HT-29 (cell line): ENCODE measurements around the gene KCNQ1. TPM values are rescaled to one million over a fixed set of nuclear protein-coding genes. Genes with fewer than 3 reads are reported as not detected.

Source experiments
- DNase-seq: peaks from one replicate; pipeline ENCODE4 v3.0.0-alpha.2; 2015; ENCODE audit warnings: low spot score
- total RNA-seq: library from RNA; depleted of rRNA; stranded (reverse); fragments of >200 nt; shearing (Covaris generic); gene quantifications from 2 replicates; pipeline ENCODE4 v1.2.3, GENCODE V29; 2014

Gene KCNQ1
- total RNA-seq, 1 experiment from 2014 or later = 9.9 TPM

GRCh38 chr11:2759228-2760195 is 314.7 kb downstream of the KCNQ1 start:
- DNase-seq = no peak

GRCh38 chr11:2760196-2760871 is 315.5 kb downstream of the KCNQ1 start:
- no peak for DNase-seq

DNA sequence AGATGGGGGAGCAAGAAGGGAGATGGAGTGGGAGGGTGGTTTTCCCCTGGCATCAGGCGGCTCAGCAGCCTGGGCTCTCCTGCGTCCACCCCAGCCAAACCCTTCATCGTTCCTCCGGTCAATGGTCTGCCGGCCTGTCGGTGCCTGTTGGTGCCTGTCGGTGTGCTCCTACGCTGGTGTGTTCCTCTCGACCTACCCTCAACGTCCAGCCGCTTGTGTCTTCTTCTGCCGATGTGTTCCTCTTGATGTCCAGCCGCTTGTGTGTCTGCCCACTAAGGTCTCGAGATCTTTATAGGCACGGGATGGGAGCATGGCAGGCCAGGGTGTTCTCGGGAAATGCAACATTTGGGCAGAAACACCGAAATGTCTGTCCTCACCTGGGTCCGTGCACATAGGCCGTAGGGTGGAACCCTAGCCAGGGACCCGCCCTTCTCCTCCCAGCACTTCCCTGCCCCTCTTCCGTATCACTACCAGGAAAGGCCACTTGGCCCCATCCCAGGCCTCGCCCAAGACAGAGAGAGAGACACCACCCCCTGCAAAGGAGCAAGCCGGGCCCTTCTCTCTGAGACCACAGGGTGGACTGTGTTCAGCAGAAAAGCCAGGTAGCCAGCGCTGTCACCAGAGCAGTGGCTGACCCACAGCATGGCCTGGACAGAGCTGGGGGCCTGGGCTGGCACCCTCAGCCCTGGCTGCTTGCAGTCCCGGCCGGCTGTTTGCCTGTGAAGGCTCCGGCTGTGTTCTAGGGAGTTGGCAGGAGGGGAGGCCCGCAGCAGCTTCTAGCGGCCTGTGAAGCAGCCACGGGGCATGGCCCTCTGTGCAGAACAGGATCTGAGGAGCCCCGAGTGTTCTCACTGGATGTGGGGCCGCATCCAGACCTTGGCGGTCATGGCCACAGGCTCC is 316.6 kb downstream of the KCNQ1 start:
- DNase-seq = no peak

DNA sequence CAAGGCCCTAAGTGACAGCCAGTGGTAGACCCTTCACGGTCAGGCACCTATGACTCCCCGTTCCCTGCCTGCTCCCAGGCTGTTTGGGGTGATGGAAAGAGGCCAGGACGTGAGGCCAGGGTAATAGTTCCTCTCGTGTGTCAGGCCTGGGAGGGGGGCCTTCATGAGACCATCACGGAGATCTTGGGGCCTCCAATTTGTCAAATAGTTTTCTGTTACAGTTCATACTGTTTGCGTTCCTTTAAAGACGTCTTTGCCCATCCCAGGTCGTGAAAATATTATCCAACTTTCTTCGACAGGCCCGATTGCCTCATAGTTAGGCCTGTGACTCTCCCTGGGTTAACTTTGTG is 317.2 kb downstream of the KCNQ1 start:
- DNase-seq = no peak

GRCh38 chr11:2762451-2762850 is 317.6 kb downstream of the KCNQ1 start:
- no peak for DNase-seq

DNA sequence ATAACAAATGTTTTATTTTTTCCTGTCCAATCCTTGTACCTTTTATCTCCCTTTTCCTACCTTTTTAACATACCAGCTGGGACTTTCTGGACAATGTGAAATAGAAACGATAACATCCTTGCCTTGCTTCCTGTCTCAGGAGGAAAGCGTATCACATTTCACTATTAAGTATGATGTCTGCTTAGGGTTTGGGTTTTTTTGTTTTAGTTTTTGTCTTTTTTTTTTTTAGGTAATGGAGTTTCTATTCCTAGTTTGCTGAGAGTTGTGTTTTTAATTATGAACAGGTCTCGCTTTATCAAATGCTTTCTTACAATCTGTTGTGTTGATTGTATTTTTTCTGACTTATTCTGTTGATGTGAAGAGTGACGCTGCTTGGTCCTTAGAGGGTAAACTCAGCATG is 319.2 kb downstream of the KCNQ1 start:
- no peak for DNase-seq

DNA sequence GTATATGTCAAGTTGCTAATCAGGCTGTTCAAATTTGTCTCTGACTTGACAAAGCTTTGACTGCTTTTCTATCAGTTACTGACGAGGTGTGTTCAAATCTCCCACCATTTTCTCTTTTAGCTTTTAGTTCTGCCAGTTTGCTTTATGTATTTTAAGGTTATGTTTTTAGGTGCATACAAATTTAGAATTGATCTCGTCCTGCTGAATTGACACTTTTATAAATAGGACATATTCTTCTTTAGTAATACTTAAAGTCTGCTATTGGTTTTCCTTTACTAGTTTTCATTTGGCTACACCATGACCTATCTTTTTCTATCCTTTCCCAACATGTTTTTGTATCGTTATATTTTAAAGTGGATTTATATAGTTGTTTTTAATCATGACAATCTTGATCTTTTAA is 320.7 kb downstream of the KCNQ1 start:
- no peak for DNase-seq

- no peak for DNase-seq
Measured at GRCh38 chr11:2766166-2766565, 321.4 kb downstream of the KCNQ1 start.

DNA sequence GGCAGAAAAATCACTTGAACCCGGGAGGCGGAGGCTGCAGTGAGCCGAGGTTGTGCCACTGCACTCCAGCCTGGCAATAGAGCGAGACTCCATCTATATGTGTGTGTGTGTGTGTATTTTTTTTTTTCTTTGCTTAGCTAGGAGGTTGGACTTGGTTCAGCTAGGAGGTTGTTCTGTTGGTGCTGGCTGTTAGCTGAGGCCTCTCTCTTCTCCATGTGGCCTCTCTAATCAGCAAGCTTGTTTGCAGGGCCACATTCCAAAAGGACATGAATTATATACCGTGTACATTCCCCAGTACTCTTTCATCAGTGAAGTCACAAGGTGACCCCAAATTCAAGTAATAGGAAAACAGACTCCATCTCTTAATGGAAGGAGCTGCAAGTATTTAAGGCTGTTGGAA is 322.3 kb downstream of the KCNQ1 start:
- no peak for DNase-seq

DNA sequence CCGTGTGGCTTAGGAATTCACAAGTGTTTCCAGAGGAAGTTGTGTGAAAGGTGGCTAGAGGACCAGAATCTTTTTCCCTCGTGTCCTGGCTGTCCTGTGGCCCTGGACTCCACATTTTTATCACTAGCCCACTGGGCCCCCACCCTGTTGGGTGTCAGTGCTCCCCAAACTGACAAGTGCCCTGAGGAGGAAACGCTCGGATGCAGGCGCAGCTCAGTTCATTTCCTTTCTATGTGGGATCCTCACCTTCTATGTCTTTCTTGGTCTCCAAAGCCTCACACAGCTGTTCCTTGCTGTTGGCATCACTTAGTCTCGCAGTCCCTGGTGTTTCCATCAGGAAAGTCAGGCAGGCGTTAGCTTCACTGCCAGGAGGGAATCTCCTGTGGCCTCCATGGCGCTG is 323.0 kb downstream of the KCNQ1 start:
- no peak for DNase-seq

GRCh38 chr11:2768471-2769408 is 323.9 kb downstream of the KCNQ1 start:
- DNase-seq = no peak

GRCh38 chr11:2769409-2770095 is 324.7 kb downstream of the KCNQ1 start:
- DNase-seq = no peak

DNA sequence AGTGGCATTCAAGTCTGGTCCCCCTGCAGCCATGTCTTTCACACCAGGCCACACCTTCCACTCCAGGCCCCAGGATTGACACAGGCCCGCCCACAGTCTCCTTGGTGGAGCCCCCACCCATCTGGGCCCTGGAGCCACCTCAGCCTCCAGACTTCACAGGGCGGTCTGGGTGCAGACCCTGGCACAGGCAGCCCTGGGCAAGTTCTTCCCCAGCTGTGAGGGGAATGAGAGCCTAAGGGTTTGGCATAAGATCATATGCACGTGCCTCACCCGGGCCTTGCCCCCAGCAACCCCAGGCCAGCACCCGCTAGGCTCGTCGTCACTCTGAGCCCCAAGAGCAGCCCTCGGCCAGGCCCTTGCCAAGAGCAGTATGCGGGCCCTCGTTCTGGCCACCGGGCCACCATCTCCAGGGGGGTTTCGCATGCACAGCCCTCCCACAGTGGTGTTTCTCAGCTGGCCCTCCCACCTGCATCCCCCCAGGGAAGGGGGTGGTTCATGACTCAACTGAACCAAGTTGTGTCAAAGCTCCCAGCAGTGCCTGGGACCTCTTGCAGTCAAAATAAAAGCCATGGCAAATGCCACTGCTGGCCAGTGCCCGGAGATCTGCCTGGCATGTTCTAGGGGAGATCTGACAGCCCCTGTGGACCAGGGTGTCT is 325.4 kb downstream of the KCNQ1 start:
- no peak for DNase-seq

DNA sequence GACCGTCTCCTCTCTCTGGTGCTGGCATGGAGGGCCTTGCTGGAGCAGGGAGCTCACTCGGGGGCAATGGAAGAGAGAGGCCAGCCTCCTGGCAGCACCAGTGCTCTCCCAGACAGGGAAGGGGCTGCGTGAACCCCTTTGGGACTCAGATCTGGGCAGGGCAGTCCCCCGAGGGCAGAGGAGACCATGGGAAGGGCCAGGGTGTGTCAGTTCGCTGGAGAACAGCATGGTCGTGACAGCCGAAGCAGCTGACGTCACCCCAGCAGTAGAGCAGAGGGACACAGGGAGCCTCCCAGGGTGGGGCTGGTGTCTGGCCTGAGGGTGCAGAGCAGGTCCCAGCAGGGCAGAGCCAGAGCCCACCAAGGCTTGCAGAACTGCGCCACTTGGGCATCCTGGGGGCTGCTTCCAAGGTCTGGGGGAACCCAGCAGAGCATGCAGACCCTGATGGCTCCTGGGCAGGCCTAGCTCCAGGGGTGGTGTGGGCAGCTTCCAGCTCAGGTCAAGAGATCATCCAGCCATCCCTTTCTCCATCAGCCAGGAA is 326.0 kb downstream of the KCNQ1 start:
- no peak for DNase-seq

DNA sequence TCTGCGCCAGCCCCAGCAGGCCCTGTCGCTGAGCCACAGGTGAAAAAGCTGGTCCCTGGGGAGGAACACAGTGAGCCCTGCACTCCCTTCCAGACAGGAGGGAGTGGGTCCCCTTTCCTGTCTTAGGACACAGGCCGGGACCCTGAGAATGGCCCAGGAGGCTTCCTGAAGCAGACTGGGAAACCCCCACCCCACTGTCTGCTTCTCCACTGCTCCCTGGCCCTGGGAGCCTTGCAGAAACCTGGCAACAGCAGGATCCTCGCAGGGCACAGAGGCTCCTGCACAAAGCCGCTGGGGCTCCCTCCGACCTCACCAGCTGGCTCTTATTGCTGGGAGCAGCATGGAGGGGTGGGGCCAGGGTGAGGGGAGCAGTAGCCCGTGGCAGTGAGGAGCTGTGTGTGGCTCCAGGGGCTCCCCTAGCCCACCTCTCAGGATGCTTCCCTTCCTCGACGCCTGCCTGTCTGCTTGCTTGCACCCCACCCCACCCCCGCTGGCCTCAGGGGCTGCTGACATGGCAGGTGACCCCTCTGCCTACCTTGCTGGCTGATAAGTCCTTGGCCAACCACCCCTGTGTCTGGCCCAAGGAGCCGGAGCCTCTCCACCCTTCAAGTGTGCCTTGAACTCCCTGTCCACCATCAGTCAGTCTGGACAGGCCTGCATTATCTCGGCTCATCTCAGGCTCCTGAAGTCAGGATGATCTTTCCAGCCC is 327.1 kb downstream of the KCNQ1 start:
- no peak for DNase-seq

DNA sequence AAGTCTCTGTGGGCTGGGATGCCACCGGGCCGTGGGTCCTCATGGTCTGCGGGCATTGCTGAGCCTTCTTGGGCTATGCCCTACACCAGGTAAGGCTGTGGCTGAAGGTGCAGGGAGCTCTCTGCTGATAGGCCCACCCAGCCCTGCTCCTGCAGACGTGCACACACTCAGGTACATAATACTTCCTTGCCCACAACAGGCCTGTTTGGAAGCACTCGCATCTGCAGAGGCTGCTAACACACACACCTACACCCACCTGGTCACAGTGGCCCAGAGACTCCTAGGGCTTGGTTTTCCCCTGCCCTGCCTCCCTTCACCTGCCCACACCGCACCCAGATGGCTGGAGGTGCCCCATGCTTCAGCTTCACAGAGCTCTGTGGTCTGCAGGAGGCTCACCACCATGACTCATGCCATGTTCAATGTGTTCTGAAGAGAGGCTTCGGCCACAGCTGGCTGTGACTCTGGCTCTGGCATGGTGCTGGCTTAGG is 327.8 kb downstream of the KCNQ1 start:
- no peak for DNase-seq

- no peak for DNase-seq
Measured at GRCh38 chr11:2774173-2775082, 329.6 kb downstream of the KCNQ1 start.
